SH-SY5Y (cell line): ENCODE measurements around the gene KRT15.

Experiments
- GATA2 ChIP-seq: IDR thresholded peaks from 2 replicates; pipeline ENCODE4 v1.6.1; 2011; ENCODE audit warnings: mild to moderate bottlenecking, low read depth, low read length
- GATA3 ChIP-seq: IDR thresholded peaks from 2 replicates; pipeline ENCODE4 v1.6.1; 2011; ENCODE audit warnings: low read depth, mild to moderate bottlenecking, low read length, moderate library complexity

KRT15 gene

DNA sequence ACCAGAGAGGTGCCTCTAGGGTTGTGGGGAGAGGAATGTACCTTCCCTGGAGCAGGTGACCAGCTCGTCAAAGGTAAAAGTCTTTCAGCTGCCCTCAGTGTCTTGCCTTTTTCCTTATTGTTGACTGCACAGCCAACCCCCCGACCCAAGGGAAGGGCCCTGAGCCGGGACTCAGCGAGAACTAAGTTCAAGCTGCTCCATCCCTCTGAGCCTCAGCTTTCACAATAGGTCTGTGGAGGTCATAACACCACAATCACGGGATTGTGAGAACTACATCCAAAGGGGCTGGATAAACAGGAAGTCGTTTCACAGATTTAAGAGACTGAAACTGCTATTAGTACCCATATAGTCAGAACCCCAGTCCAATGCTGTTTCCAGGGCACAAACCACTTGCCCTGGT is 26.3 kb downstream of the KRT15 start:
- TF ChIP-seq GATA3 = no peak
- no peak for TF ChIP-seq GATA2

DNA sequence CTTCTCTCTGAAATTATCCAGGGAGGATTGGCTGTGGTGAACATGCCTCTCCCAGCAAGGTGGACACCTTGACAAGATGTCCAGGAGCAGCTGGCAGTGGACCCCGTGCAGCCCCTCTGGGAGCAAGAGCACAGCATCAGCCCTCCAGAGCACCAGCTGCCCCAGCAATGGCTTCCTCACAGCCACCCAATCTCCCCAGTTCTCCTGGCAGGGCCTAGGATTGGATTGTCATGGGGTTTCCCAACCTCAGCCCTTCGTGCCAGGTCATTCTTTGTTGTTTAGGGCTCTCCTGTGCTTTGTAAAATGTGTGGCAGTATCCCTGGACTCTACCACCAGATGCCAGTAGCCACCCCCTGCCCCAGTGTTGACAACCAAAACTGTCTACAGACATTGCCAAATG is 27.2 kb downstream of the KRT15 start:
- TF ChIP-seq GATA2 (no peak), GATA3 (no peak)

DNA sequence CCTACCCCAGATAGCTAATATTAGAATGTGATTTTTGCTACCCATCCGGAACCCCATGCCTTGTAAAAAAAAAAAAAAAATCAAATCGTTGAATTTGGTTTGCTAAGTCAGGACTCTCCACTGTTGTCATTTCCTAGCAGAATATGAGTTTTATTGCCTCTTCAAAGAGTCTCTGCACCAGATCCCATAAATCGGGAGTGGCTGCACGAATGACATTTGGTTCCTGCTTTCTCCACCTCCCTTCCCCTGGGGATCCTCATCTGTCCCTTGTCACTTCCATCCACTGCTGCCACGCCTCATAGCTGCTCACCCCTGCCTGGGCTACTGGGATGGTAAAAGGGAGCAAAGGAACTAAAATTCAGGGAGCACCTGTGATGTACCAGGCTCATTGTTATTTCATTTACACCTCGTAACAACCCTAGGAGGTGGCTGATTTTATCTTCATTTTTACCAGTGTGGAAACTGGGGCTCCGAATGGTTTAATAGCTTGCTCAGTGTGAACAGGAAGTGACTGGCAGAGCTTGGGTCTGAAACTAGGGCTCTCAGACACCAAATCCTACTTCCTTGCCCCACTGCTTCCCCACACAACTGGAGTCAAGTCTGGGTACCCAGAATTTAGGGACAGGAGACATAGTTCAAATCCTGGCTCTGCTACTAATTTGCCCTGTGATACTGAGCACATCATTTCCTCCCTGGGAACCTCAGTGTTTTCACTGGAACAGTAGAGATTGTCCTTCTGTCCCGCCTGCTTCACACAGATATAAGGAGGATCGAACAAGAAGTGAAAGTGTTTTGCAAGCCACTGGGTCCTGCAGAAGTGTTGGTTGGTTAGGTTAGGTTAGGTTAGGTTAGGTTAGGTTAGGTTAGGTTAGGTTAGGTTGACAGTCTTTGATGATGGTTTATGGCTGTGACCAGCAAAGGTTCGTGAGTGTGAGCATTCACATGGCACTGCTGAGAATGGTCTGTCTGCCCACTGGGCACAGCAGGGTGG is 28.4 kb downstream of the KRT15 start:
- TF ChIP-seq GATA3 (no peak), GATA2 (no peak)

DNA sequence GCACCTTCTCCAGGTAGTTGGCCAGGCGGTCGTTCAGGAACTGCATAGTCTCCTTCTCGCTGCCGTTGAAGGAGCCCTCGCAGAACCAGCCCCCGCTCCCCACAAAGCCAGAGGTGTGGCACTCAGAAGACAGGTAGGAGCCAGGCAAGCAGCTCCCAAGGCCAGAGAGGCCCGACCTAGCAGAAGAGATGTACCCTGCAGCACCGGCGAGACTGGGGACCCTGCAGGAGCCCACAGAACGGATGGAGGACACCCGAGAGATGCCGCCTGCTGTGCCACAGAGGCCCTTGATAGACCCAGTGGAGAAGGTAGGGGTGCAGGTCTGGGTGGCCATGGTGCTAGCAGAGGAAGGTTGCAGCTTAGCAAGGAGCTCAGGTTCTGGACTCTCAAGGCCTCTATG is 29.2 kb downstream of the KRT15 start, which contains the start of gene KRT36:
Gene KRT36, minus strand, starts transcription at position 380 of the 400 bp plus-strand sequence. Its CDS starts 46 bp downstream, at position 334.
- TF ChIP-seq GATA2 = no peak
- TF ChIP-seq GATA3 = no peak

DNA sequence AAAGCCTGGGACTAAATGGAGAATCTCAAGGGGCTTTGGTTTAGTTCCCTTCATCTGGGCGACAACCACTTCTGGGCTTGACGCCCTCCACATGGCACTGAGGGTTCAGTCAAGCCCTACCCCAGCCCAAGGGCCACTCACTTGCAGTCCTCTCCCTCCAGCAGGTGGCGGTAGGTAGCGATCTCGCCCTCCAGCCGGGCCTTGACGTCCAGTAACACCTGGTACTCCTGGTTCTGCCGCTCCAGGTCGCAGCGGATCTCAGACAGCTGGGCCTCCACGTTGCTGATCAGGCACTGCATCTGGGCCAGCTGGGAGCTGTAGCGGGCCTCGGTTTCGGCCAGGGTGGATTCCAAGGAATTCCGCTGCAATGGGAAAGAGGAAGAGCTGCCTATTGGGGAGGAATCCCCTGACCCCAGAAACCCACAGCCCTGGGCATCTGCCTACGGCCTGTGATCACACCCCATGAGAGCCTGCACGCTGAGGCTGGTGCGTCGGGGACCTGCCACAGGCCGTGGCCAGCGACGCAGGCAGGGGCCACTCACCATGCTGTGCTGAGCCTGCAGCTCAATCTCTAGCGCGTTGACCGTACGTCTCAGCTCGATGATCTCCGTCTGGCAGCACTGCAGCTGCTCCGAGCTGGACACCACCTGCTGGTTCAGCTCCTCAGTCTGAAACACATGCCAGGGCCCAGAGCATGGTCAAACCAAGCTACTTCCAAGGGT is 31.7 kb downstream of the KRT15 start:
- TF ChIP-seq GATA2 = no peak
- TF ChIP-seq GATA3 = no peak

DNA sequence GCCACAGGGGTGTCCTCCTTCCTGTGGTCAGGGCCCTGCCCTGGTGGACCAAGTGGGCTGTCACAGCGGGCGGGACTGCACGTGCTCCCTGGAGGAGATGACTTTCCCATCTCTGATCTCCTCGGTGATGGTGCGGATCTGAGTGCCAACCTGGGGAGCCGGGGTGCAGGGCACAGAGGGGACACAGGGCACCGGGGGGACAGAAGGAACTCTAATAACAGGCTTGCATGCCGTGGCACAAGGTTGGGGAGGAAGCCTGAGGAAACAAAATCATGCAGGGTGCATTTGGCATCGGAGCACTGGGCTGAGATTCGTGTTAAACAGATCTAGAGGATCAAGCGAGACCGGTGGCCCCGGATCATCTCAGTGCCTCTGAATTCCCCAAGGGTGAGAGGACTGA is 32.4 kb downstream of the KRT15 start:
- no peak for TF ChIP-seq GATA2

DNA sequence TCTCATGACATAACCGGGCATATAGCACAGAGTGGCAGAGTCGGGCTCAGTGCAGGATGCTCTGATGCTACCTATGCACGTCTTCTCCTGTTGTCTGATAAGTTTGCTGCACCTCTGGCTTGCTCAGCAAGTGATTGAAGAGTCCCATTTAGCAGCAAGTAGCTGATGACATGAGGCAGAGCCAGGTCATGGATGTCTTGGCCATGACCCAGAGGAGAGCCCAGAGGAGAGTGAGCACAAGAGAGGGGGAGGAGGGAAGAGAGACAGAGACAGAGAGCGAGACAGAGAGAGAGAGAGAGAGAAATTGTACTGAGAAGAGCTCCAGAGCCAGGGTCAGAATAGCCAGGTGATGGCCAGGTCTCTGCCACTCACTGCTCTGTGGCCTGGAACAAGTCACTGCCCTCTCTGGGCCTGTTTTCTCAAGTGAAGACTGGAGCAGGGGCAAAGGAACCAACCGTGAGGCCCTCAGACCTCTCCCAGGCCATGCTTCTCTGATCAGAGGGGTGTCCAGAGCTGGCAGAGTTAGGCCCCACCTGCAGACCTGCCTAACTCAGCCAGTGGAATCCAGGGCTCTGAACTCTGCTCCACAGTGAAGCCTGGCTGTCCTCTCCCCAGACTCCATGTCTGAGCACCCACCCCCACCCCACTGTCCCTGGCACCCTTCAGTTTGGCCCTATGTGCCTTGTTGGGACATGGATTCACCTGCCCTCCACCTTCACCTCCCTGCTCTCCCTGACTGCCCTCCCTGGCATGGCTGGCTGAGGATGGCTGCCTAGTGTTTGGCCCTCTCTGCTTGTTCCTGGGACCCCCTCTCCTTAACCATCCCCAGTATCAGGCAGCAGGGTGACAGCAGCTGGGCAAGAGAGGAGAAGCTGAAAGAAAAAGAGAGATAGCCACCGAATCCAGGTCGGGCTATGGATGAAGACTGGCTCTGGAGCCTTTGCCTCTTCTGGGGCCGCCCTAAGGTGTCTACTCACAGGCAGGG is 33.5 kb downstream of the KRT15 start:
- TF ChIP-seq GATA2 = no peak
- no peak for TF ChIP-seq GATA3

DNA sequence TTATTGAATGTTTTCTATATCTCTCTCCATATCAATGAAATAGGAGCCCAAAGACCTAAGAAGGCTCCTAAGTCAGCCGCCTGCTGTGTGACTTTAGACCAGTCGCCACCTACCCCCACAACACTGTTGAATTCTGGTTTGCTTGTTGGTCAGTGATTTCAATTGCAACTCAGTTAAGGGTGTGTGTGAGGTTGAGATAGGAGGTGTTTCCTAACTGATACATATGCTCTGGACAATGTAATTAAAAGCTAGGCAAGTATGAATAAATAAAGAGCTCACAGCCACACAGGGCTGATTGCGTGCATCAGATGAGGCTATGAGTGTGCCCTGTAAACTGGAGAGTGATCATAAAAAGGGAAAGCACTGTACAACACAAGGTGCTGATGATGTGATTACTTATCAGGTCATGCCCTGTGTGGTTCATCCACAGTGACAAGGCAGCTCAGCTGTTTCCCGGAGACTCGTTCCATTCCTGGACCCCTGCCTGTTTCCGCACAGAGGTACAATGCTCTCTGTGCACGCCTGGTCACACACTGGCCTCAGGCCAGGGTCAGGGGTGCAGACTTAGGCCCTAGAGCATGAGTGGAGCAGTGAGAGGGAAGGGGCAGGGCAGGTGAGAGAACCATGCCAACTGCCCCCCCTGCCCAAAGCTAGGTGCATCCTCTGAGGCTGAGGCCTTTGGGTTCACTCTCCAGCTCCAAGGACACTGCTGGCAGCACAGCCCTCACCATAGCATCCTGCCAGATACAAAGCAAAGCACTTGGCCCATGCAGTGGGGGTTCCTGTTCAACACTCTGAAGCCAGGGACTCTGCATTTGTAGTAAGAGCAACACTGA is 34.5 kb downstream of the KRT15 start:
- TF ChIP-seq GATA2 (no peak), GATA3 (no peak)

DNA sequence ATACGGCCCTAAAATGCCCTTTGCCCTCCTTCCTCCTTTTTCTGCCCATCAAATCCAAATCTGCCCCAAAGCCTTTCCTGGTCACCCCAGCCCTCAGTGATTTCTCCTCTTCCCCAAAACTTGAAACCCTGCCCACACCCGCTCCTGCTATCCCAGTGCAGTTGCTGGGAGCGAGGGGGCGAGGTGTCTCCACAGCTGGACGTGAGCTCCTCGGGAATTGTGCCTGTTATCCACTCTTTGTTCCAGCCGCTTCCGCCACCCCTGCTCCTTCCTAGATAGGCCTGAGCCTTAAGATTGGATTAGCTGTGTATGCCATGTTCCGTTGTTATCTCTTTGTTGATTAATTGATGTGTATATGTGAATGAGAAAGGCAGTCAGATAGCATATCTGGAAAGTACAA is 35.2 kb downstream of the KRT15 start:
- TF ChIP-seq GATA3 (no peak), GATA2 (no peak)

DNA sequence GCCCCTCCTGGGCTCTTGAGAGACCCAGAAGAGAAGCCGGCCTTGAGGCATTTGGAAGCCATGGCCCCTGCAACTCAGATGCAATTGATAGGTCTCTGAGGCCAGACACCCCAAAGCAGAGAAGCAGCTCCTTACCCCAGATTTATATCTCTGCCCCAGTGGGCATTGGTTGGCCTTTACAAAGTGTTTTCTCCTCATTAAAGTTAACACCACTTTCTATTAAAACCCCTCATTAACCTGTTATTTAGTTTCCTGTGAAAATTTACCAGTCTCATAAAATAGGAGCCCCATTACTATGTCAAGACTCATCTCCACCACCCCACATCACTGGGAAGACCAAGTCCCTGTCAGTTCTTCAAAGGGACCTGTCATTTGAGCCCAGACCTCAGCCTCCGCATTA is 37.7 kb downstream of the KRT15 start, which contains the start of gene KRT35:
Gene KRT35, minus strand, starts transcription at position 116 of the 400 bp plus-strand sequence. Its CDS starts 54 bp downstream, at position 62.
- no peak for TF ChIP-seq GATA2
- no peak for TF ChIP-seq GATA3

DNA sequence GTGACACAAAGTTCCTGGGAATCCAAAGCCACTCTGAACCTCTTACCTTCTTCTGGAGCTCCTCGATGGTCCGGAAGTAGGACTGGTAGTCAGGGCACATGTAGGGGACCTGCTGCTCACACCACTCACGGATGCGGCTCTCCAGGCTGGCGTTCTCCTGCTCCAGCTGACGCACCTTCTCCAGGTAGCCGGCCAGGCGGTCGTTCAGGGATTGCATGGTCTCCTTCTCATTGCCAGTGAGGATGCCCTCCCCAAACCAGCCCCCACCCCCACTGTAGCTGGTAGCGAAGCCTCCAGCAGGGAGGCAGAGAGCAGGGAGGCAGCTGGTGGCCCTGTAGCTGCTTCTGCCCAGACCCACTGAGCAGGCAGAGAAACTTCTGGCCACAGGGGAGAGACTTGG is 38.1 kb downstream of the KRT15 start:
- TF ChIP-seq GATA2 (no peak), GATA3 (no peak)

DNA sequence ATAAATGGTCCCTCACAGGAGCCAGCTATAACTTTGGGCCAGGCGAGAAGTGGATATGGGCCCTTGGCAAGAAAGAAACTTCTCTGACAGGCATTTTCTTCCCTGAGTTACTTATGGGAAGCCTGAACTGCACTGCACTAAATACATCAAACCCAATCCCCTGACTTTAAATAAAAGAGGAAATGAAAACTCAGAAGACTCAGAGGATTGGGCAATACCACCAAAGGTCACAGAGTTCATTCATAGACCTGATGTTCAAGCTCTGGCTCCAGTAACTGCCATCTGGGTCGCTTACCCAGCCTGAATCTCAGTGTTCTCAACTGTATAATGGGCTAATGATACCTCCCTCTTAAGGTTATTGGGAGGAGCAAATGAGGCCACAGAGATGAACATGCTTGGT is 38.6 kb downstream of the KRT15 start:
- no peak for TF ChIP-seq GATA3
- TF ChIP-seq GATA2 = no peak

DNA sequence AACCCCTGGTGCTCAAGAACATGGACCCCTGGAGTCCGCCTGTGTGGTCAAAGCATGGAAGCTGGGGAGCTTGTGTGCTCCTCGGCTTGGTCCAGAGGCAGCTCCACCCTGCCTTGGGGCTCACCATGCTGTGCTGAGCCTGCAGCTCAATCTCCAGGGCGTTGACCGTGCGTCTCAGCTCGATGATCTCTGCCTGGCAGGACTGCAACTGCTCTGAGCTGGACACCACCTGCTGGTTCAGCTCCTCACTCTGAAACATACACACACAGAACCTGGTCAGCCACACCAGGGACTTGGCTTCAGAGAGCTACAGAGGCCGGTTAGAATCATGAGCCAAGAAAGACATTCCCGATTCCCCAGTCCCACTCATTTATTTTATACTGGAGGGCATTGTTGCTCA is 40.5 kb downstream of the KRT15 start:
- TF ChIP-seq GATA3 (no peak), GATA2 (no peak)
